ENCODE measurements around the gene ISL2. TPM values are rescaled to one million over a fixed set of nuclear protein-coding genes. Genes with fewer than 3 reads are reported as not detected.

The ISL2 gene
- total RNA-seq, 1 donor from 2014 or later, result not detected

GRCh38 chr15:76391309-76391708 is 54.7 kb downstream of the ISL2 start:
- no peak overlapping the region for H3K4me3 ChIP-seq
- no peaks in the 10 kb centered on the region for H3K4me1 ChIP-seq
- no peaks in the 10 kb centered on the region for H3K27me3 ChIP-seq
- H3K27ac ChIP-seq, result no peak overlapping the region
- intact Hi-C loops (cut with DNase I), result no loop called here
- DNase-seq (ENCODE audit: low spot score in 2 of 2), result no peak
- no peaks in the 10 kb centered on the region for H3K36me3 ChIP-seq
- TF ChIP-seq CTCF (IDR thresholded peaks at IDR 0.05), result no peak
- no peaks in the 10 kb centered on the region for H3K9me3 ChIP-seq

DNA sequence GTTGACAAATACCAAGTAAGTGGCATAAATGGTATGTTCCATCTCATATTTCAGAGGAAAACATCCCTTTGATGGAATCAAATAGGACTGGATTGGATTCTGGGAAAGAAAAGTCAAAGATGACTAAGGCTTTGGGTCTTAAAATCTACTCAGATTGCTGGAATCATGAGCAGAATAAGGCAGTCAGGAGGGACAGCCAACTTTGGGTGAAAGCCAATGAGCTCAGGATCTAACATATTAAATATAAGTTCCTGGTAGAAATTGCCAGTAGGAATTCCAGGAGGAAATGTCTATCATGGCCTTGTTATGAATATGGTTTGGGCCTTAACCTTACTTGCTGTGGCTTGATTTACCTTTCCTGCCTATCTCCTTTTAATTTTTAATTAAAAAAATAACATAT is 55.3 kb downstream of the ISL2 start:
- Histone ChIP-seq H3K4me1 (no peaks in the 10 kb centered on the region), H3K36me3 (no peaks in the 10 kb centered on the region), H3K4me3 (no peak overlapping the region), H3K9me3 (no peaks in the 10 kb centered on the region), H3K27ac (no peak overlapping the region), H3K27me3 (no peaks in the 10 kb centered on the region)
- no peak for DNase-seq (ENCODE audit: low spot score in 2 of 2)
- intact Hi-C loops (cut with DNase I), result no loop called here
- no peak for TF ChIP-seq CTCF (IDR thresholded peaks at IDR 0.05)

Other genes with a start within 250 kb of the ISL2 start
- gene ETFA, start 25.3 kb upstream of the ISL2 start, total RNA-seq, result 31.7 TPM